Transverse colon (tissue), 4 donors: ENCODE measurements around the gene POU6F1. TPM values are rescaled to one million over a fixed set of nuclear protein-coding genes. Genes with fewer than 3 reads are reported as not detected.

Experiments
- DNase-seq: peaks from one replicate; pipeline ENCODE4 v3.0.0-alpha.2; 2019
- H3K27ac ChIP-seq, 4 donors: fragments of 200-600 bp; sonication (generic); 2 replicates each; pipeline ENCODE4 v1.5.1; 2016 to 2018; ENCODE audit warnings: inconsistent platforms in 4 of 4
- H3K27me3 ChIP-seq: fragments of 200-600 bp; sonication (generic); 2 replicates; pipeline ENCODE4 v1.5.1; 2017; ENCODE audit warnings: inconsistent platforms
- H3K36me3 ChIP-seq, 4 donors: fragments of 200-600 bp; sonication (generic); 2 replicates each; pipeline ENCODE4 v1.5.1; 2017 to 2019; ENCODE audit warnings: inconsistent platforms in 4 of 4
- H3K4me1 ChIP-seq, 4 donors: fragments of 200-600 bp; sonication (generic); 2 replicates each; pipeline ENCODE4 v1.5.1; 2017 to 2020; ENCODE audit warnings: inconsistent platforms in 4 of 4
- H3K4me3 ChIP-seq, 4 donors: fragments of 200-600 bp; sonication (generic); 1 replicate in 1 of 4; 2 replicates in 3 of 4; pipeline versions ENCODE4 v1.5.1 to v1.6.1; 2017 to 2019; ENCODE audit warnings: inconsistent platforms in 4 of 4
- H3K9me3 ChIP-seq, 2 donors: fragments of 200-600 bp; sonication (generic); 2 replicates each; pipeline ENCODE4 v1.5.1; 2017 to 2019; ENCODE audit warnings: inconsistent platforms in 2 of 2
- EP300 ChIP-seq: sonication (generic); formaldehyde crosslinking; IDR thresholded peaks from one replicate; pipeline ENCODE4 v1.6.1; 2017; ENCODE audit warnings: antibody characterized with exemption, low read depth
- POLR2A ChIP-seq: fragments of 450-650 bp; IDR thresholded peaks from one replicate; pipeline ENCODE4 v1.6.1; 2016; ENCODE audit warnings: antibody characterized with exemption, mild to moderate bottlenecking, moderate library complexity
- POLR2AphosphoS5 ChIP-seq, 3 donors: sonication (generic); formaldehyde crosslinking; IDR thresholded peaks; one replicate each; pipeline ENCODE4 v1.6.1; 2016; ENCODE audit warnings: antibody characterized with exemption in 3 of 3
- WGBS, 2 donors: methylation state at CpG; one replicate each; pipeline ENCODE4 v1.1.5; 2018; ENCODE audit warnings: low coverage in 1 of 2; 5-methylcytosine and 5-hydroxymethylcytosine counted together
- in situ Hi-C, 4 donors: fragments of 200-750 bp; cut with MboI; loops; one replicate each; pipeline versions ENCODE4 v1.15.0 to v1.15.1; 2017; ENCODE audit warnings: low sequenced_read_pairs in 3 of 4, low pct_ligation_motif_present in 1 of 4, low pct_unique_long_range_greater_than_20kb in 1 of 4
- intact Hi-C: fragments of 100-400 bp; cut with DNase I; formaldehyde crosslinking; loops from one replicate; pipeline ENCODE4 v1.15.1; 2023; ENCODE audit warnings: low total_unique reads
- total RNA-seq, 4 donors: library from RNA; depleted of rRNA; stranded (reverse); fragments of >200 nt; gene quantifications; one replicate each; pipeline ENCODE4 v1.1.0, GENCODE V29; 2016
- TF ChIP-seq, protein P1 (sequence below), 5 experiments: fragments of 200-600 bp in 3 of 5; fragments of 450-650 bp in 2 of 5; sonication (generic) in 3 of 5; IDR thresholded peaks; 1 replicate in 2 of 5; 2 replicates in 3 of 5; pipeline ENCODE4 v1.5.1; 2016 to 2017; ENCODE audit warnings: antibody characterized with exemption in 5 of 5, inconsistent platforms in 3 of 5, mild to moderate bottlenecking in 2 of 5, moderate library complexity in 1 of 5

POU6F1 gene
- total RNA-seq, 4 donors from 2014 or later = 3.7 to 6.5 (median 6.1) TPM

DNA sequence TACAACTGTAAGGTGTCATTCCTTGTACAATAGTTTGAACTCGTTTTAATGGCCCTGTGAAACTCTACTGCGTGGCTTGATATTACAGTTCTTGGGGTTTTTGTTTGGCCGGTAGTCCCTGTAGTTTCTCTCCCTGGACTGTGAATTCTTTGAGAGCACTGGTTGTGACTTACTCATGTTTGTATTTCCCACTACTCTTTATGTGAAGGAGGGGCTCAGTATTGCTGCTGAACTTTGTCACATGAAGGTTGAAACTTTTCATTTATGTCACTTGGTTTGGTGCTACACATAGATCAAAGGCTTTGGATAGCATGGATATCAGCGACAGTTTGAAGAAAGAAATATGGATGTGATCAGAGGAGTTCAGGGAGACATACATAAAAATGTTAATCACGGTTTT, 1.5 kb upstream of the POU6F1 start:
- TF ChIP-seq, protein P1, sequence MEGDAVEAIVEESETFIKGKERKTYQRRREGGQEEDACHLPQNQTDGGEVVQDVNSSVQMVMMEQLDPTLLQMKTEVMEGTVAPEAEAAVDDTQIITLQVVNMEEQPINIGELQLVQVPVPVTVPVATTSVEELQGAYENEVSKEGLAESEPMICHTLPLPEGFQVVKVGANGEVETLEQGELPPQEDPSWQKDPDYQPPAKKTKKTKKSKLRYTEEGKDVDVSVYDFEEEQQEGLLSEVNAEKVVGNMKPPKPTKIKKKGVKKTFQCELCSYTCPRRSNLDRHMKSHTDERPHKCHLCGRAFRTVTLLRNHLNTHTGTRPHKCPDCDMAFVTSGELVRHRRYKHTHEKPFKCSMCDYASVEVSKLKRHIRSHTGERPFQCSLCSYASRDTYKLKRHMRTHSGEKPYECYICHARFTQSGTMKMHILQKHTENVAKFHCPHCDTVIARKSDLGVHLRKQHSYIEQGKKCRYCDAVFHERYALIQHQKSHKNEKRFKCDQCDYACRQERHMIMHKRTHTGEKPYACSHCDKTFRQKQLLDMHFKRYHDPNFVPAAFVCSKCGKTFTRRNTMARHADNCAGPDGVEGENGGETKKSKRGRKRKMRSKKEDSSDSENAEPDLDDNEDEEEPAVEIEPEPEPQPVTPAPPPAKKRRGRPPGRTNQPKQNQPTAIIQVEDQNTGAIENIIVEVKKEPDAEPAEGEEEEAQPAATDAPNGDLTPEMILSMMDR (IDR thresholded peaks at IDR 0.05) = no peak
- no peak for TF ChIP-seq POLR2AphosphoS5 (IDR thresholded peaks at IDR 0.05)
- no peak for TF ChIP-seq POLR2A
- TF ChIP-seq EP300 = no peak
- Histone ChIP-seq H3K27me3 (no peaks in the 10 kb centered on the region), H3K27ac (peak overlapping the region; percentile 90 to 97 (median 95)), H3K9me3 (no peaks in the 10 kb centered on the region), H3K4me3 (peak overlapping the region in 1 of 4 donors; percentile 88), H3K36me3 (no peaks in the 10 kb centered on the region), H3K4me1 (peaks cover 0 to 20% (median 12%) of the 10 kb centered on the region in 4 donors)
- in situ Hi-C loops = no loop called here
- 59 to 64% methylated on average over 5 of the region's 5 CpGs for WGBS, 2 donors
- no peak for DNase-seq
- intact Hi-C loops = no loop called here

DNA sequence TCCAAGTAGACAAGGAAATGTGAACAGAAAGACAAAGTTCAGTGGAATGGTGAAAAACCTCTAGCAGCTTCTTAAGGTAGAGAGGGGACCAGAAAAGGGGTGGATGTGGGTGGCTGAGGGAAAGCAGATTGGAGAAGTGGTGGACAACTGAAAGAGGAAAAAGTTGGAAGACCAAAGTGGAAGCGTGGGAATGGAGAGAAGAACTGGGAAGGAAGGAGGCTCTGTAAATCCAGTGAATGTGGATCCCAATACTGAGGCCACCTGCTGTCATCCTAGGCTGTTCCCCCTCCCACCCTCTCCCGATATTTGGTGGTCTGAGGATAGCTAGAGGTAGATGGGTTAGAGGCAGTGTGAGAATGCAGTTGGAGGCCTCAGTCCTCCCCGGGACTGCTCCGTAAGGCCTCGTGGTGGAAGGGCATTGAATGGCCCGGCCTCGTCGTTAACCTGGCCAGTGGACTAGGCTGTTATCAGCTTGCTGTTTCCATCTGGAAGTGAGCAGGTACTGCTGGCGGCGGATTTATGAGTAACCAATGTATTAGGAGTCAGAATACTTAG, 822 bp upstream of the POU6F1 start:
- DNase-seq = no peak
- TF ChIP-seq POLR2AphosphoS5 (IDR thresholded peaks at IDR 0.05) = no peak
- TF ChIP-seq, protein P1 (IDR thresholded peaks at IDR 0.05) = no peak
- no peak for TF ChIP-seq EP300
- TF ChIP-seq POLR2A = no peak

DNA sequence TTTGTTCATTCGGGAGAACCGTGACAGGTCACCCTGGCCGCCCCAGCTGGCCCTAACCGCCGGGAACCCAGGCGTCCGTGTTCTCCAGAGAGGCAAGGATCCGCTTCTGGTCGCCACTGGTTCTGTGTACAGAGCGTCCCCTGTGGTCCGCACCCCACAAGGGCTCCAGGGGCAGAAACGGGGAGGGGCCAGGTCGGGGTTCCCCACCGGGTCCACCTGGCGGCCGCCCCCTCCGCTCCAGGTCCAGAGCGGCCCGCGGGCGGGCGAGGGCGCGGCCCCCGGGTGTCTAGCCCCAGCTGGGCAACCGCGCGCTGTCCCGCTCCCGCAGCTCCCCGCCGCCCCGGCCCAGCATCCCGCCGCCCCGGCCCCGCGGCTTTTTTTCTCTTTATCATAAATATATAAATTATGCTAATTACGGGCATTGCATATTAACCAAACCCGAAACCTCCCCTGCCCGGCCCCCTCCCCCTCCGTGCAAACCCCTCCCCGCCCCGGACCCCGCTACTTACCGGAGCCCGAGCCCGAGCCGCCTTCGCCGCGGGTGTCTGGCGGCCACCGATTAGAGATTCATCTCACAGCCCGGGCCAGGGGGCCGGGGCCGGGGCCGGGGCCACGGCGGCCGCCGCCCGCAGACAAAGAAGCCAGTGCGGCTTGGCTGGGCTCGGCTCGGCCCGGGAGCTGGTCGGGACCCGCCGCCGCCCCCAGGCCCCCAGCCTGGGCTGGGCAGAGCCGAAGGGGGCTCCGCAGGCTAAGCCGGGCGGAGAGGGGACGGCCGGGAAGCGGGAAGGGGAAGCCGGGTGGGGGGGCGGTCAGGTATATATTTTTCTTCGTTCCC, 512 bp downstream of the POU6F1 start:
- in situ Hi-C loops (no loop called here), intact Hi-C loops (no loop called here)
- Histone ChIP-seq H3K4me1 (peaks cover 0 to 20% (median 12%) of the 10 kb centered on the region in 4 donors), H3K4me3 (peak overlapping the region; percentile 44 to 98 (median 92)), H3K9me3 (no peaks in the 10 kb centered on the region), H3K36me3 (no peaks in the 10 kb centered on the region), H3K27me3 (no peaks in the 10 kb centered on the region), H3K27ac (peak overlapping the region; percentile 90 to 97 (median 95))
- DNase-seq = peak; percentile 72
- TF ChIP-seq POLR2A = no peak
- TF ChIP-seq, protein P1 (IDR thresholded peaks at IDR 0.05) = peak in 3 of 5 experiments; percentile 8 to 23 (median 23)
- no peak for TF ChIP-seq POLR2AphosphoS5 (IDR thresholded peaks at IDR 0.05)
- TF ChIP-seq EP300 = no peak
- 7% methylated on average over 50 of the region's 81 CpGs; no CpG with 5 or more reads in 1 of the 2 donors for WGBS, 2 donors

More for the DNA sequence above, 822 bp upstream of the POU6F1 start:
- no peaks in the 10 kb centered on the region for H3K27me3 ChIP-seq
- WGBS, 2 donors = 55 to 80% methylated on average over 3 to 10 of the region's 10 CpGs
- peak overlapping the region; percentile 44 to 98 (median 92) for H3K4me3 ChIP-seq
- H3K9me3 ChIP-seq = no peaks in the 10 kb centered on the region
- peaks cover 0 to 20% (median 12%) of the 10 kb centered on the region in 4 donors for H3K4me1 ChIP-seq
- in situ Hi-C loops = no loop called here
- no peaks in the 10 kb centered on the region for H3K36me3 ChIP-seq
- peak overlapping the region; percentile 90 to 97 (median 95) for H3K27ac ChIP-seq
- intact Hi-C loops = no loop called here

DNA sequence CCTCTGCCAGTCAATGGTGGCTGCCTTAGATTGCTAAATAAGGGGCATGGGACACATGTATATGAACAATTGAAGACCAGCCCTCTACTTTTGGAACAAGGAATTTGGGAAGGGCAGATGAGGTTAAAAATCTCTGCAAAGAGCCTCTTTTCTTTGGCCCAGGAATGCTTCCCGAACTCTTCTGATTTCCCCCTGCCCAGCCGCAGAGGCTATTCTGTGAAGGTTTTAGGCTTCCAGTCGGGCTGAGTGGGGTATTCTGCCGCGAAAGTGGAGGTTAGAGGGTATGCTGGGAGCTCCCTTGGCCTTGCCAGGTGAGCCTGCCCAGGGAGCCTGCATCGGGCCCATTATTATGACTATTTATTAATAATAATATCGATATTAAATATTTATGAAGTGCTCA, 1.2 kb downstream of the POU6F1 start:
- WGBS, 2 donors = 30 to 66% methylated on average over 4 to 7 of the region's 7 CpGs
- Histone ChIP-seq H3K27ac (peak overlapping the region; percentile 90 to 97 (median 95)), H3K4me1 (peaks cover 0 to 20% (median 12%) of the 10 kb centered on the region in 4 donors), H3K9me3 (no peaks in the 10 kb centered on the region), H3K27me3 (no peaks in the 10 kb centered on the region), H3K36me3 (no peaks in the 10 kb centered on the region), H3K4me3 (peak overlapping the region; percentile 44 to 98 (median 92))
- TF ChIP-seq POLR2AphosphoS5 (IDR thresholded peaks at IDR 0.05) (no peak), POLR2A (no peak), EP300 (no peak)
- TF ChIP-seq, protein P1 (IDR thresholded peaks at IDR 0.05) = no peak
- no peak for DNase-seq
- intact Hi-C loops = no loop called here
- in situ Hi-C loops = no loop called here
